Heart left ventricle (tissue), 16 donors: Measurements from ENCODE around the gene TIAM2. TPM values are rescaled to one million over a fixed set of nuclear protein-coding genes. Genes with fewer than 3 reads are reported as not detected.

Experiments
- ATAC-seq, 4 donors: fragments of 200-7000 bp; cut with Tn5 transposase; one replicate each; pipeline ENCODE4 v1.9.1; 2020 to 2022; ENCODE audit warnings: moderate library complexity in 4 of 4, mild to moderate bottlenecking in 3 of 4, moderate number of reproducible peaks in 1 of 4
- DNase-seq, 5 donors: peaks; one replicate each; pipeline ENCODE4 v3.0.0-alpha.2; 2020
- H3K27ac ChIP-seq, 12 donors: fragments of 200-600 bp; sonication (generic) in 4 of 12; one replicate each; pipeline versions ENCODE4 v1.5.0 to v1.8.0; 2016 to 2022; ENCODE audit warnings: mild to moderate bottlenecking in 2 of 12
- H3K27me3 ChIP-seq, 9 donors: fragments of 200-600 bp; sonication (generic) in 2 of 9; one replicate each; pipeline versions ENCODE4 v1.5.1 to v1.8.0; 2016 to 2022; ENCODE audit warnings: mild to moderate bottlenecking in 3 of 9
- H3K36me3 ChIP-seq, 9 donors: fragments of 200-600 bp; sonication (generic) in 2 of 9; one replicate each; pipeline versions ENCODE4 v1.5.0 to v1.8.0; 2018 to 2022; ENCODE audit warnings: mild to moderate bottlenecking in 2 of 9
- H3K4me1 ChIP-seq, 12 donors: fragments of 200-600 bp; sonication (generic) in 4 of 12; one replicate each; pipeline versions ENCODE4 v1.5.0 to v1.8.0; 2016 to 2022; ENCODE audit warnings: mild to moderate bottlenecking in 3 of 12
- H3K4me3 ChIP-seq, 12 donors: fragments of 200-600 bp; sonication (generic) in 4 of 12; one replicate each; pipeline versions ENCODE4 v1.5.0 to v1.8.0; 2017 to 2022; ENCODE audit warnings: mild to moderate bottlenecking in 9 of 12, moderate library complexity in 4 of 12
- H3K9me3 ChIP-seq, 12 donors: fragments of 200-600 bp; sonication (generic) in 4 of 12; one replicate each; pipeline versions ENCODE4 v1.5.0 to v1.8.0; 2016 to 2022; ENCODE audit warnings: mild to moderate bottlenecking in 1 of 12
- CTCF ChIP-seq, 12 donors: fragments of 200-600 bp; sonication (generic) in 4 of 12; IDR thresholded peaks; one replicate each; pipeline versions ENCODE4 v1.5.0 to v1.8.0; 2018 to 2022; ENCODE audit warnings: antibody characterized with exemption in 12 of 12, mild to moderate bottlenecking in 5 of 12
- POLR2A ChIP-seq, 2 donors: fragments of 450-650 bp; IDR thresholded peaks; one replicate each; pipeline ENCODE4 v1.6.1; 2017; ENCODE audit warnings: antibody characterized with exemption in 2 of 2, mild to moderate bottlenecking in 2 of 2, moderate library complexity in 2 of 2
- WGBS, 4 donors: extraction: QIAGEN DNeasy Blood & Tissue Kit in 2 of 4; methylation state at CpG; one replicate each; pipeline versions ENCODE4 v1.1.5 to v1.1.7; 2013 to 2018; 5-methylcytosine and 5-hydroxymethylcytosine counted together
- intact Hi-C, 10 donors: fragments of 100-400 bp; cut with DNase I; formaldehyde crosslinking; loops; one replicate each; pipeline versions ENCODE4 v1.11.1 to v1.14.2; 2022
- polyA plus RNA-seq, 2 donors: library from polyadenylated mRNA; stranded (reverse); fragments of 200-250 nt; gene quantifications; one replicate each; pipeline ENCODE4 v1.2.3, GENCODE V29; 2013
- total RNA-seq, 9 donors: library from RNA; depleted of rRNA in 2 of 9; stranded (reverse); fragments of >200 nt in 2 of 9; fragmentation: NEBNext Ultra II Directional in 3 of 9; extraction: Animal tissue kit (Norgen Biotek cat#: 25700) in 3 of 9; gene quantifications; one replicate each; pipeline versions ENCODE4 v1.1.0 to v1.2.4, GENCODE V29; 2016 to 2023
- donor health status: ischemic (EF 13 %, LVEDD 7.1; RV severe dilation, severe dysfunction).
- donor health status: healthy with polysubstance abuse.
- donor health status: DM: no; HTN: yes; CAD: no.
- donor health status: DM: no; HTN: no; CAD: no.
- donor health status: ischemic (EF 25% LVEDD 6.9; RV normal size, moderate dysfunction).
- donor health status: ischemic (EF 25% LVEDD 5.7; RV mildly dilated, moderate dysfunction).
- donor health status: healthy.
- donor health status: DM: yes; HTN: yes; CAD: no.
- donor health status: ischemic (EF 35%, LVEDD 5.7; RV mildly dilated, moderate dysfunction).
- donor health status: nonischemic (EF 11% LVEDD 7.7; RV severe dilation, severe dysfunction).
- donor health status: DM: yes; HTN: yes; CAD: no.
- donor health status: PGD.
- donor health status: ischemic (EF 29% LVEDD 5.4; RV normal size, mild dysfunction).
- donor health status: nonischemic (EF 23%, LVEDD 6.1; RV moderate dilation, normal function).

Gene TIAM2
- total and polyA plus RNA-seq, 11 donors = 4.6 to 16.5 (median 12.6) TPM

DNA sequence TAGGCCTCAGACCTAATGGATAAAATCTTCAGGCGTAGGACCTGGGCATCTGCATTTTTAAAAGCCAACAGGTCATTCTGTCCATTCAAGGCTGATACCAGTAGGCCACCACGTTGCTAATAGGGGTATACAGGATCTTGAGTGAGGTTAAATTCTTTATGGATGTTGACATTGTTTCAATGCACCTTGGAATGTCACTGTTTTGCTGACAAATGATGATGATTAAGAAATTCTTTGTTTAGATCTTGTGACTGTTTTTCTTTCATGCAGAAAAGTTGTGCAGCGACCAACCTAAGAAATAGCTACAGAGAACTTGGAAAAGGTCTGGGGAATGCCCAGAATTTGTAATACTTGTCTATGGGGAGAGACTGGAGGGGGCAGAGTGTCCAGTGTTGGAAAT, 167.6 kb downstream of the TIAM2 start:
- TF ChIP-seq CTCF (IDR thresholded peaks at IDR 0.05) (no peak), POLR2A (IDR thresholded peaks at IDR 0.05) (no peak)
- no peaks in the 10 kb centered on the region for H3K9me3 ChIP-seq
- H3K4me1 ChIP-seq = peaks cover 0 to 10% (median 4%) of the 10 kb centered on the region in 12 donors
- no peak overlapping the region for H3K27ac ChIP-seq
- H3K36me3 ChIP-seq = peaks cover 0 to 2% (median 0%) of the 10 kb centered on the region in 9 donors
- no peaks in the 10 kb centered on the region for H3K27me3 ChIP-seq
- H3K4me3 ChIP-seq = no peak overlapping the region
- DNase-seq (no peak), ATAC-seq (no peak)
- WGBS, 4 donors = 78 to 89% (median 86%) methylated on average over 3 of the region's 3 CpGs
- intact Hi-C loops = no loop called here

DNA sequence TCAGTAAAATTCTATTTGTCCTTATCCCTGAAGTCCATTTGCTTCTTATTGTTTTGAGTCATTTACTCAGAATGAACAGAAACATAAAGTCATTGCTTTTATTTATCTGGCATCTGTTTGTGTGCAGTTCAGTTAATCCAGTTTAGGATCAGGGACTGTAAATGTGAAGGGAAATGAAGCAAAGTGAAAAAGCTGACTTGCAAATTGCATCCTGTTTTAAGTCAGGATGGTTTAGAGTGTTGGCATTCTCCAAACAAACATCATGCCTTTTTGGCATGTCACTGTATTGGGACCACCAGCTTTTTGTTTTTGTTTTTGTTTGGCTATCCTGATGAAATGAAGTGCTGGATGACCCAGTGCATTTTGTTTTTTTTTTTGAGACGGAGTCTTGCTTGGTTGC, 168.5 kb downstream of the TIAM2 start:
- intact Hi-C loops = no loop called here
- Histone ChIP-seq H3K27me3 (no peaks in the 10 kb centered on the region), H3K4me3 (no peak overlapping the region), H3K9me3 (no peaks in the 10 kb centered on the region), H3K27ac (no peak overlapping the region), H3K36me3 (peaks cover 0 to 2% (median 0%) of the 10 kb centered on the region in 9 donors), H3K4me1 (peaks cover 0 to under 1% (median 0%) of the 10 kb centered on the region in 12 donors)
- DNase-seq (no peak), ATAC-seq (no peak)
- TF ChIP-seq CTCF (IDR thresholded peaks at IDR 0.05) (no peak), POLR2A (IDR thresholded peaks at IDR 0.05) (no peak)
- WGBS, 4 donors = 87 to 100% (median 96%) methylated on average over 1 of the region's 1 CpG

GRCh38 chr6:155165029-155165710, 170.1 kb downstream of the TIAM2 start:
- H3K36me3 ChIP-seq = peaks cover 0 to 2% (median 0%) of the 10 kb centered on the region in 9 donors
- H3K4me3 ChIP-seq = no peak overlapping the region
- H3K27me3 ChIP-seq = no peaks in the 10 kb centered on the region
- DNase-seq (no peak), ATAC-seq (no peak)
- H3K27ac ChIP-seq = no peak overlapping the region
- intact Hi-C loops = no loop called here
- no peak for TF ChIP-seq CTCF (IDR thresholded peaks at IDR 0.05)
- TF ChIP-seq POLR2A (IDR thresholded peaks at IDR 0.05) = no peak
- 87 to 93% (median 90%) methylated on average over 11 to 12 of the region's 12 CpGs for WGBS, 4 donors
- no peaks in the 10 kb centered on the region for H3K9me3 ChIP-seq
- no peaks in the 10 kb centered on the region for H3K4me1 ChIP-seq

GRCh38 chr6:155170519-155170918, 175.4 kb downstream of the TIAM2 start:
- Histone ChIP-seq H3K4me1 (peaks cover 0 to 27% (median 9%) of the 10 kb centered on the region in 12 donors), H3K36me3 (no peaks in the 10 kb centered on the region), H3K27me3 (no peaks in the 10 kb centered on the region), H3K4me3 (no peak overlapping the region), H3K9me3 (no peaks in the 10 kb centered on the region), H3K27ac (no peak overlapping the region)
- no peak for TF ChIP-seq CTCF (IDR thresholded peaks at IDR 0.05)
- no peak for TF ChIP-seq POLR2A (IDR thresholded peaks at IDR 0.05)
- ATAC-seq = no peak
- DNase-seq = no peak
- 85 to 92% (median 88%) methylated on average over 3 of the region's 3 CpGs for WGBS, 4 donors
- intact Hi-C loops = loop anchor here in 9 of 10 donors (5.0 to 10.0 kb wide), 5 partner anchors 144 to 496 kb away; partner anchors contain the start of gene TFB1M (in 3 of the 9)
